ENCODE data around the gene VAV1. TPM values are rescaled to one million over a fixed set of nuclear protein-coding genes. Genes with fewer than 3 reads are reported as not detected.
"Not testable (repeated sequence)": the region's sequence is repeated elsewhere in the genome, so short reads cannot be mapped to it uniquely, and the experiment has no call there.

The VAV1 gene
- total and polyA plus RNA-seq, 4 experiments from 2014 or later: 16.0 to 87.6 (median 53.2) TPM

DNA sequence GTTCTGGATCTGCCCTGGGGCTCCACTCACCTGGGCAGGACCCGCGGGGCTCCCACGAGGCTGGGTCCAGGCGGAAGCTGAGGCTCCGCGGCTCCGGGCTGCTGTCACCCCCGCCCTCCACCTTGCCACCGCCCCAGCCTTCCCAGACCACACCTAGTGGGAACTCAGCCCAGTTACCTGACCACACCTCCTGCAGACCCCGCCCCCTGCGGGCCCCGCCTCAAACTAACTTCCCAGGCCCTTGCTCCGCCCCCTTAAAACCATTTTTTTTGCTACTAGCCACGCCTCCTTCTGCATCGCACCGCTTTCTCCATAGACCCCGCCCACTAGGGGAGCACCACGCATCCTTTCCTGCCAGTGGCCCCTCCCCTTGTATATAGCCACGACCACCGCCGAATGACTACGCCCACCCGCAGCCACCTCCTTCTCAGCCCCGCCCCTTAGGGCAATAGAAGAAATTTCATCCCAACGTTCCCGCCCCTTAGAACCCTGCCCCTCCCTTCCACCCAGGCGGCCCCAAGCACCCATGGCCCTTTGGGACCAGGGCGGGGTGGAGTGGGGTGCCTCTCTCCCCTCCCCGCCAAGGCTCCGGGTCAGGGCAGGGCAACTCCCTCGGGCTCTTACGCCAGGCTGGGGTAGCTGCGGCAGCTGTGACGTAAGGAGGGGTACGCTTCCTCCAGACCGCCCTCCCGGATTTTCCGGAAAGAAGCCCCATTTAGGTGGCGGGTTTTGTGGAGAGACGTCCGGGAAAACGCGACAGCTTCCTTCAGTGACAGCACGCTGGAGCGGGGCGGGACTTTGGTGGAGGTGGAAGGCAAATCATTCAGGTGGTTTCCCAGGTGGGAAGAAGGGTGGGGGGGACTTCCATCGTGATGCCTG lies 4.9 kb upstream of the VAV1 start, which contains the start of gene SH2D3A:
Gene SH2D3A, minus strand, starts transcription at position 79 of the 879 bp plus-strand sequence. CDS start 3,687 bp downstream, outside the sequence.
- CTCF ChIA-PET (ENCODE audit: partially characterized antibody): interaction anchor here (1.2 to 5.4 kb wide), 8 partner anchors 12 to 251 kb away, joined by 3 to 46 read pairs (median 6); partner anchors contain the start of gene GPR108
- peaks cover 3% of the 10 kb centered on the region for H3K36me3 ChIP-seq (ENCODE audit: insufficient read depth, low read length)
- Mint-ChIP-seq H3K27me3 (no peaks in the 10 kb centered on the region), H3K36me3 (peaks cover 0 to 14% of the 10 kb centered on the region in 2 donors), H3K4me1 (peaks cover 31 to 67% (median 44%) of the 10 kb centered on the region in 4 donors), H3K9me3 (no peaks in the 10 kb centered on the region), H3K4me3 (peak within 1 kb of the TSS; percentile 91 to 98 (median 94)), H3K27ac (peak within 1 kb of the TSS; percentile 89 to 99 (median 96))
- intact Hi-C loops (cut with micrococcal nuclease): loop anchor here (1.0 to 2.0 kb wide), 6 partner anchors 14 to 251 kb away; partner anchors contain the start of gene TRIP10
- DNase-seq: peak; percentile 96 to 99 (median 96)
- H3K27ac ChIP-seq (ENCODE audit: low read depth, low read length): peak within 1 kb of the TSS; percentile 97
- no peaks in the 10 kb centered on the region for H3K9me3 ChIP-seq (ENCODE audit: control insufficient read depth in 1 of 2, low read length in 2 of 2)
- H3K4me3 ChIP-seq (ENCODE audit: low read length in 2 of 2): peak within 1 kb of the TSS; percentile 63 to 80
- H3K27me3 ChIP-seq (ENCODE audit: insufficient read depth, low read length): no peaks in the 10 kb centered on the region
- H3K4me1 ChIP-seq (ENCODE audit: insufficient read depth, low read length): peaks cover 54% of the 10 kb centered on the region
- POLR2A ChIA-PET (ENCODE audit: partially characterized antibody): interaction anchor here (1.0 to 10.7 kb wide), 12 partner anchors 12 to 302 kb away, joined by 3 to 227 read pairs (median 4); partner anchors contain the start of genes GPR108, TRIP10 and ZNF557

DNA sequence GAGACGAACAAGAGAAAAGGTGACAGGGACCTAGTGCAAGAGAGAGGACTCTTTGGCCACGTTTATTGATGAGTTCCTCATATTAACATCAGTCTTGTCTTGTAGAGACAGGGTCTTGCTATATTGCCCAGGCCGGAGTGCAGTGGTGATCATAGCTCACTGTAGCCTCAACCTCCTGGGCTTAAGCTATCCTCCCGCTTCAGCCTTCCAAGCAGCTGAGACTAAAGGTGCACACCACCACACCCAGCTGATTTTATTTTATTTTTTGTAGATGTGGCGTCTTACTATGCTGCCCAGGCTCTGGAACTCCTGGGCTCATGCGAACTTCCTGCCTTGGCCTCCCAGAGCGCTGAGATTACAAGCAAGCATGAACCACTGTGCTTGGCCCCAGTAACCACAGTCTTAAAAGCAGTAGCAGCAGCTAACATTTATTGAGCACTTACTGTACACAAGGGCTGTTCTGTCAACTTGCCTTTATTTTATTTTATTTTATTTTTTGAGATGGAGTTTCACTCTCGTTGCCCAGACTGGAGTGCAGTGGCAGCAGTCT lies 4.2 kb upstream of the VAV1 start:
- H3K4me3 Mint-ChIP-seq: peak overlapping the region; percentile 91 to 98 (median 94)
- peaks cover 54% of the 10 kb centered on the region for H3K4me1 ChIP-seq (ENCODE audit: insufficient read depth, low read length)
- no peaks in the 10 kb centered on the region for H3K9me3 Mint-ChIP-seq
- ChIA-PET CTCF (ENCODE audit: partially characterized antibody) (interaction anchor here (1.0 to 5.4 kb wide), 7 partner anchors 12 to 252 kb away, joined by 3 to 46 read pairs (median 4); partner anchors contain the start of gene GPR108), POLR2A (ENCODE audit: partially characterized antibody) (interaction anchor here (0.8 to 10.7 kb wide), 10 partner anchors 16 to 301 kb away, joined by 3 to 227 read pairs (median 3); partner anchors contain the start of genes GPR108, TNFSF14 and ZNF557)
- H3K4me1 Mint-ChIP-seq: peaks cover 31 to 67% (median 46%) of the 10 kb centered on the region in 4 donors
- DNase-seq: peak in 1 of 5 donors; percentile 44
- H3K36me3 Mint-ChIP-seq: peaks cover 0 to 16% of the 10 kb centered on the region in 2 donors
- H3K27ac ChIP-seq (ENCODE audit: low read depth, low read length): peak overlapping the region; percentile 97
- H3K4me3 ChIP-seq (ENCODE audit: low read length in 2 of 2): peak overlapping the region in 1 of 2 donors; percentile 80
- H3K27ac Mint-ChIP-seq: peak overlapping the region; percentile 89 to 99 (median 96)
- H3K27me3 Mint-ChIP-seq: no peaks in the 10 kb centered on the region
- H3K9me3 ChIP-seq (ENCODE audit: control insufficient read depth in 1 of 2, low read length in 2 of 2): no peaks in the 10 kb centered on the region
- peaks cover 3% of the 10 kb centered on the region for H3K36me3 ChIP-seq (ENCODE audit: insufficient read depth, low read length)
- intact Hi-C loops (cut with micrococcal nuclease): no loop called here
- no peaks in the 10 kb centered on the region for H3K27me3 ChIP-seq (ENCODE audit: insufficient read depth, low read length)

DNA sequence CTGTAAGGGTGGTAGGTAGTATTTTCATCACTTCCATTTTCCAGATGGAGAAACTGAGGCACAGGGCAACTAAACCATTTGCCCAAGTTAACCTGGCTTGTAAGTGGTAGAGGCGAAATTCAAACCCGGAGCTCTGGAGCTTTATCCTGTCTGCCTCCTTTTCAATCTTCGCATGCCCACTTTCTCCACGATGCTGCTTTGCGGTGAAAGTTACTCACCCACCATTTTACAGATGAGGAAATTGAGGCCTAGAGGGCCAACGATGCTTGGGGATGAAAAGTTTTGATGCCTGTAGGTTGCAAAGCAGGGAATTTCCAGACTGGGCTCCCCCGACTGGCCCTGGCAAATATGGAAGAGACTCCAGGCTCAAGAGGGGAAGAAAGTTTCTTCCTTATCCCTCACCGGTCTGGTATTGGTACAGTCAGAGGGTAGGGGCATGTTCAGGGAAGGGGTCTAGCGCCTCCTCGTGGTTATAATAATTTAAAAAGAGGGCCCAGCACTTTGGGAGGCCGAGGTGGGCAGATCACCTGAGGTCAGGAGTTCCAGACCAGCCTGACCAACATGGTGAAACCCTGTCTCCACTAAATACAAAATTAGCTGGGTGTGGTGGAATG lies 3.4 kb upstream of the VAV1 start:
- peaks cover 0 to 20% of the 10 kb centered on the region in 2 donors for H3K36me3 Mint-ChIP-seq
- H3K27ac Mint-ChIP-seq: peak overlapping the region; percentile 89 to 99 (median 96)
- H3K4me3 Mint-ChIP-seq: no peak overlapping the region
- POLR2A ChIA-PET (ENCODE audit: partially characterized antibody): interaction anchor here (0.8 to 10.7 kb wide), 8 partner anchors 8 to 99 kb away, joined by 3 to 227 read pairs (median 4); partner anchors contain the start of gene TNFSF14
- no peaks in the 10 kb centered on the region for H3K9me3 Mint-ChIP-seq
- peaks cover 33 to 71% (median 51%) of the 10 kb centered on the region in 4 donors for H3K4me1 Mint-ChIP-seq
- Histone ChIP-seq H3K4me1 (ENCODE audit: insufficient read depth, low read length) (peaks cover 59% of the 10 kb centered on the region), H3K27ac (ENCODE audit: low read depth, low read length) (peak overlapping the region; percentile 97), H3K27me3 (ENCODE audit: insufficient read depth, low read length) (no peaks in the 10 kb centered on the region), H3K4me3 (ENCODE audit: low read length in 2 of 2) (no peak overlapping the region), H3K9me3 (ENCODE audit: control insufficient read depth in 1 of 2, low read length in 2 of 2) (no peaks in the 10 kb centered on the region), H3K36me3 (ENCODE audit: insufficient read depth, low read length) (no peaks in the 10 kb centered on the region)
- CTCF ChIA-PET (ENCODE audit: partially characterized antibody): interaction anchor here (1.0 to 5.4 kb wide), 7 partner anchors 11 to 139 kb away, joined by 3 to 46 read pairs (median 7); partner anchors contain the start of gene GPR108
- intact Hi-C loops (cut with micrococcal nuclease): no loop called here
- H3K27me3 Mint-ChIP-seq: no peaks in the 10 kb centered on the region
- DNase-seq: no peak

DNA sequence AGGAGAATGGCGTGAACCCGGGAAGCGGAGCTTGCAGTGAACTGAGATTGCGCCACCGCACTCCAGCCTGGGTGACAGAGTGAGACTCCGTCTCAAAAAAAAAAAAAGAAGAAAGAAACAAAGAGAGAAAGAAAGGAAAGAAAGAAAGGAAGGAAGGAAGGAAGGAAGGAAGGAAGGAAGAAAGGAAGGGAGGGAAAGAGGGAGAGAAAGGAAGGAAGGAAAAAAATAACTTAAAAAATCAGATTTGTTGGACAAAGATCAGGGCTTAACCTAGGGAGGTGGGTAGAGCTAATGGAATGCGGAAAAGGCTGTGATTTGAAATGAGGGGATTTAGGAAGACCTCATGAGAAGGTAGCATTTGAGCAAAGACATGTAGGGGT lies 870 bp upstream of the VAV1 start:
- POLR2A ChIA-PET (ENCODE audit: partially characterized antibody): interaction anchor here (0.8 to 10.7 kb wide), 10 partner anchors 14 to 119 kb away, joined by 3 to 227 read pairs (median 8); partner anchors contain the start of genes GPR108 and TRIP10
- CTCF ChIA-PET (ENCODE audit: partially characterized antibody): interaction anchor here (0.7 to 5.4 kb wide), 7 partner anchors 10 to 92 kb away, joined by 3 to 46 read pairs (median 6); partner anchors contain the start of gene GPR108
- not testable (repeated sequence) for DNase-seq; H3K9me3 ChIP-seq (ENCODE audit: control insufficient read depth in 1 of 2, low read length in 2 of 2); H3K4me3 ChIP-seq (ENCODE audit: low read length in 2 of 2); H3K27me3 ChIP-seq (ENCODE audit: insufficient read depth, low read length); H3K36me3 ChIP-seq (ENCODE audit: insufficient read depth, low read length); H3K27me3 Mint-ChIP-seq; H3K9me3 Mint-ChIP-seq
- peak overlapping the region; percentile 81 for H3K27ac ChIP-seq (ENCODE audit: low read depth, low read length)
- H3K4me1 Mint-ChIP-seq: peaks cover 34 to 72% (median 51%) of the 10 kb centered on the region in 4 donors
- H3K4me3 Mint-ChIP-seq: peak overlapping the region; percentile 40 to 96 (median 74)
- peaks cover 51% of the 10 kb centered on the region for H3K4me1 ChIP-seq (ENCODE audit: insufficient read depth, low read length)
- intact Hi-C loops (cut with micrococcal nuclease): loop anchor here (1.0 kb wide), 3 partner anchors 30 to 43 kb away; partner anchors contain the start of gene GPR108
- H3K27ac Mint-ChIP-seq: peak overlapping the region; percentile 94 to 97 (median 96)
- H3K36me3 Mint-ChIP-seq: peaks cover 16 to 29% of the 10 kb centered on the region in 2 donors

DNA sequence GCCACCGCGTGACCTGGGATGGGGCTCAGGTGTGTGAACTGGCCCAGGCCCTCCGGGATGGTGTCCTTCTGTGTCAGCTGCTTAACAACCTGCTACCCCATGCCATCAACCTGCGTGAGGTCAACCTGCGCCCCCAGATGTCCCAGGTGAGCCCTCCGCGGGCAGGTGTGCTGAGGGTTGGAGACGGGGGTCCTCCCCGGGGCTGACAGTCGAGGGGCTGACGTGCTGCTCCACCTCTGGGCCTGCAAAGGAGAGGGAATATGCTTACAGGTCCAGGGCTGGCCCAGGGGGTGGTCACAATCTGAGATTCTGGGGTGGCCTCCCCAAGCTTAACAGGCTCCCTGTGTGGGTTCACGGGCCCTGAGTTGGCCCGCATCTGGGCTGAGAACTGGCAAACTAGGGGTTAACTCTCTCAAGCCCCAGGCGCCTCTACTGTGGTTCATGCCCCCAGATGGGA lies 386 bp downstream of the VAV1 start:
- peaks cover 54% of the 10 kb centered on the region for H3K4me1 ChIP-seq (ENCODE audit: insufficient read depth, low read length)
- H3K9me3 ChIP-seq (ENCODE audit: control insufficient read depth in 1 of 2, low read length in 2 of 2): no peaks in the 10 kb centered on the region
- H3K27me3 ChIP-seq (ENCODE audit: insufficient read depth, low read length): no peaks in the 10 kb centered on the region
- POLR2A ChIA-PET (ENCODE audit: partially characterized antibody): interaction anchor here (0.7 to 10.7 kb wide), 25 partner anchors 9 to 401 kb away, joined by 3 to 227 read pairs (median 5); partner anchors contain the start of genes ALKBH7, DENND1C, GPR108 and TRIP10
- H3K9me3 Mint-ChIP-seq: no peaks in the 10 kb centered on the region
- H3K27me3 Mint-ChIP-seq: no peaks in the 10 kb centered on the region
- peaks cover 38 to 72% (median 51%) of the 10 kb centered on the region in 4 donors for H3K4me1 Mint-ChIP-seq
- H3K27ac ChIP-seq (ENCODE audit: low read depth, low read length): peak overlapping the region; percentile 81
- intact Hi-C loops (cut with micrococcal nuclease): loop anchor here (1.0 kb wide), 3 partner anchors 28 to 41 kb away; partner anchors contain the start of gene GPR108
- peak overlapping the region; percentile 87 to 97 (median 96) for H3K27ac Mint-ChIP-seq
- CTCF ChIA-PET (ENCODE audit: partially characterized antibody): interaction anchor here (0.8 to 5.4 kb wide), 7 partner anchors 18 to 256 kb away, joined by 3 to 46 read pairs (median 6); partner anchors contain the start of gene GPR108
- peaks cover 7% of the 10 kb centered on the region for H3K36me3 ChIP-seq (ENCODE audit: insufficient read depth, low read length)
- peaks cover 25 to 34% of the 10 kb centered on the region in 2 donors for H3K36me3 Mint-ChIP-seq
- peak overlapping the region; percentile 80 to 96 for H3K4me3 ChIP-seq (ENCODE audit: low read length in 2 of 2)
- DNase-seq: no peak
- peak overlapping the region; percentile 88 to 96 (median 94) for H3K4me3 Mint-ChIP-seq

DNA sequence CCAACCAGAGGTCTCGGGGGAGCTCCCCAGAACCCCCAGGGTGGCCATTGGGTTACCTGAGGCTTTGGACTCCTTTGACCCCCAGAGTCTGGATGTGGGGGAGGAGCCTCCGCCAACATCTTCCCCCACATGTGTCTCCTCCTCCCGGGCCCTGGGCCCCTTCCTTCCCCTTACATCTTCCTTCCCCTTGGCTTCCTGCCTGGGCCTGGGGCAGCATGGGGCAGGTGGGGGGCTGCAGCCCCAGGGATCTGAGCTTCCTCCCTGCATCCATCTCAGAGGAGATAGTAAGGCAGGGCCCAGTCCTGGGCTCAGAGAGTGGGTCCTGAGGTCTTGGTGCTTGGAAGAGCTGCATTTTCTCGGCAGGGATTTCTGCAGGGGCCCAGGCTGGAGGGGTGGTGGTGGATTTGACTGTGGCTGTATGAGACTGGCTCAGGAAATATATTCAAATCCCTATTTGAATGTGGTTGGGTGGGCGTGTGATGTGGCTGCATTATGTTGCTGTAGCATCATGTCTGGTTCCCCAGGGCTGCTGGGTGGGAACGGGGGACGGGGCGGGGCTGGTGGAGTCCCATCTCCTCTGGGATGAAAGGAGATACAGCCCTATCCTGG lies 919 bp downstream of the VAV1 start:
- Mint-ChIP-seq H3K4me1 (peaks cover 38 to 72% (median 52%) of the 10 kb centered on the region in 4 donors), H3K9me3 (no peaks in the 10 kb centered on the region), H3K27ac (peak overlapping the region; percentile 87 to 97 (median 96)), H3K4me3 (peak overlapping the region; percentile 88 to 96 (median 94)), H3K27me3 (no peaks in the 10 kb centered on the region), H3K36me3 (peaks cover 25 to 39% of the 10 kb centered on the region in 2 donors)
- H3K27ac ChIP-seq (ENCODE audit: low read depth, low read length): peak overlapping the region; percentile 81
- peaks cover 54% of the 10 kb centered on the region for H3K4me1 ChIP-seq (ENCODE audit: insufficient read depth, low read length)
- CTCF ChIA-PET (ENCODE audit: partially characterized antibody): interaction anchor here (0.9 to 3.2 kb wide), 4 partner anchors 18 to 90 kb away, joined by 3 to 15 read pairs (median 10); no protein-coding TSS in a partner anchor
- no peaks in the 10 kb centered on the region for H3K9me3 ChIP-seq (ENCODE audit: control insufficient read depth in 1 of 2, low read length in 2 of 2)
- DNase-seq: peak in 4 of 5 donors; percentile 24 to 60 (median 44)
- POLR2A ChIA-PET (ENCODE audit: partially characterized antibody): interaction anchor here (1.0 to 10.7 kb wide), 20 partner anchors 8 to 401 kb away, joined by 3 to 227 read pairs (median 6); partner anchors contain the start of genes ALKBH7, GPR108 and TRIP10
- H3K27me3 ChIP-seq (ENCODE audit: insufficient read depth, low read length): no peaks in the 10 kb centered on the region
- H3K36me3 ChIP-seq (ENCODE audit: insufficient read depth, low read length): peaks cover 7% of the 10 kb centered on the region
- H3K4me3 ChIP-seq (ENCODE audit: low read length in 2 of 2): peak overlapping the region; percentile 80 to 96
- intact Hi-C loops (cut with micrococcal nuclease): no loop called here
